Tibial nerve (tissue), 4 donors: Measurements from ENCODE around the gene MYO1H. TPM values are rescaled to one million over a fixed set of nuclear protein-coding genes. Genes with fewer than 3 reads are reported as not detected.
A peak's percentile ranks its signal among the peaks of the same experiment; 100 is the strongest.

Experiments used
- DNase-seq, 2 donors: peaks; one replicate each; pipeline ENCODE4 v3.0.0-alpha.2; 2019; ENCODE audit warnings: low spot score in 2 of 2
- H3K27ac ChIP-seq, 4 donors: fragments of 200-600 bp; sonication (generic) in 3 of 4; one replicate each; pipeline ENCODE4 v1.5.1; 2017 to 2019; ENCODE audit warnings: mild to moderate bottlenecking in 1 of 4
- H3K27me3 ChIP-seq, 2 donors: fragments of 200-600 bp; sonication (generic) in 1 of 2; one replicate each; pipeline versions ENCODE4 v1.5.1 to v1.6.0; 2017 to 2019
- H3K36me3 ChIP-seq, 3 donors: fragments of 200-600 bp; sonication (generic); one replicate each; pipeline ENCODE4 v1.5.1; 2018 to 2019
- H3K4me1 ChIP-seq, 4 donors: fragments of 200-600 bp; sonication (generic) in 3 of 4; one replicate each; pipeline ENCODE4 v1.5.1; 2017 to 2019
- H3K4me3 ChIP-seq, 4 donors: fragments of 200-600 bp; sonication (generic) in 3 of 4; one replicate each; pipeline ENCODE4 v1.5.1; 2017 to 2019; ENCODE audit warnings: mild to moderate bottlenecking in 1 of 4, moderate library complexity in 1 of 4
- H3K9me3 ChIP-seq, 4 donors: fragments of 200-600 bp; sonication (generic) in 3 of 4; one replicate each; pipeline ENCODE4 v1.5.1; 2017 to 2019
- EP300 ChIP-seq, 2 donors: sonication (generic); formaldehyde crosslinking; IDR thresholded peaks; one replicate each; pipeline ENCODE4 v1.6.1; 2017; ENCODE audit warnings: antibody characterized with exemption in 2 of 2, mild to moderate bottlenecking in 1 of 2
- POLR2A ChIP-seq, 2 donors: fragments of 450-650 bp; IDR thresholded peaks; one replicate each; pipeline ENCODE4 v1.6.1; 2017; ENCODE audit warnings: antibody characterized with exemption in 2 of 2, mild to moderate bottlenecking in 2 of 2, moderate library complexity in 2 of 2
- WGBS, 2 donors: methylation state at CpG; one replicate each; pipeline ENCODE4 v1.1.5; 2018; 5-methylcytosine and 5-hydroxymethylcytosine counted together
- total RNA-seq, 4 donors: library from RNA; depleted of rRNA; stranded (reverse); fragments of >200 nt; gene quantifications; one replicate each; pipeline ENCODE4 v1.1.0, GENCODE V29; 2016
- TF ChIP-seq, protein P1 (sequence below), 5 experiments: fragments of 200-600 bp in 3 of 5; fragments of 450-650 bp in 2 of 5; sonication (generic) in 3 of 5; IDR thresholded peaks; one replicate each; pipeline ENCODE4 v1.5.1; 2016 to 2019; ENCODE audit warnings: antibody characterized with exemption in 5 of 5, mild to moderate bottlenecking in 3 of 5, moderate library complexity in 2 of 5

MYO1H gene
- total RNA-seq, 4 donors from 2014 or later, result 0.20 TPM; not detected in 3

DNA sequence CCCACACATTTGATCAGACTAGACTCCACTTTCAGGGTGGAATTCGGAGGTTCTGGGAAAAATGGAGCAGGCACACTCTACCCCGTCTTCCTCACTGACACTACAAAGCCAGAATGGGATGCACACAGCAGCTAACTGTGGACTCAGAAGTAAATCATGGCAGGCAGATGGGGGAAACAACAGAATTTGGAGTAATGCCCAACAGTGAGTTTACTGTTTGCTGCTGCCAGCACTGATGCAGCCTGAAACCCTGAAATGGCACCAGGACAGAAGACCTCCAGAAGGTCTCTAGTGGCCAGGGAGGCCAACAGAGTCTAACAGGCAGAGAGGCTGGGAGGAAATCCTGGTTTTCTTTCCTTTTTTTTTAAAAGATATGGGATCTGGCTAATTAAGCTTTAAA is 104.8 kb downstream of the MYO1H start:
- H3K27ac ChIP-seq, result no peak overlapping the region
- H3K4me1 ChIP-seq, result peaks cover 0 to 5% (median under 1%) of the 10 kb centered on the region in 4 donors
- peaks cover 2 to 84% (median 23%) of the 10 kb centered on the region in 3 donors for H3K36me3 ChIP-seq
- H3K27me3 ChIP-seq, result no peaks in the 10 kb centered on the region
- no peak for TF ChIP-seq POLR2A (IDR thresholded peaks at IDR 0.05)
- no peaks in the 10 kb centered on the region for H3K9me3 ChIP-seq
- no peak overlapping the region for H3K4me3 ChIP-seq
- 90 to 97% methylated on average over 2 of the region's 2 CpGs for WGBS, 2 donors
- no peak for DNase-seq

DNA sequence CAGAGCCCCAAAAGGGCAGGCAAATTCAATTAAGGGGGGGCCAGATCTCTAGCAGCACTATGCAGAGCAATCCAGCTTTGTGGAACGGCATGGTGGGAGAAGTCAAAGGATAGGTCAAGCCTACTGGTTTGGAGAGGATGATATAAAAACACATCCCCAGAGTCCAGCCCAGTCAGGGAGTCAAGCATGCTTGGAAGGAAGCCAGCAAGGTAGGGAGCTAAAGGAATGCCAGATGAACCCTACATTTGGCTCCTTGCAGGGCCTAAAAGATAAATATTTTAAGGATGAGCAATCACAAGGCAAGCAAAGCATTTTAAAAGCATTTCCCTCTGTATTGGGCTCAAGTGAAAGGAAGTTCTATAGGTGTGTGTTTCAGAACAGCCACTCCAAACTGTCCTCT is 108.0 kb downstream of the MYO1H start:
- Histone ChIP-seq H3K36me3 (peaks cover 2 to 75% (median 23%) of the 10 kb centered on the region in 3 donors), H3K4me3 (no peak overlapping the region), H3K27me3 (no peaks in the 10 kb centered on the region), H3K27ac (no peak overlapping the region), H3K4me1 (peaks cover 0 to 37% (median 20%) of the 10 kb centered on the region in 4 donors), H3K9me3 (no peaks in the 10 kb centered on the region)
- TF ChIP-seq, protein P1, sequence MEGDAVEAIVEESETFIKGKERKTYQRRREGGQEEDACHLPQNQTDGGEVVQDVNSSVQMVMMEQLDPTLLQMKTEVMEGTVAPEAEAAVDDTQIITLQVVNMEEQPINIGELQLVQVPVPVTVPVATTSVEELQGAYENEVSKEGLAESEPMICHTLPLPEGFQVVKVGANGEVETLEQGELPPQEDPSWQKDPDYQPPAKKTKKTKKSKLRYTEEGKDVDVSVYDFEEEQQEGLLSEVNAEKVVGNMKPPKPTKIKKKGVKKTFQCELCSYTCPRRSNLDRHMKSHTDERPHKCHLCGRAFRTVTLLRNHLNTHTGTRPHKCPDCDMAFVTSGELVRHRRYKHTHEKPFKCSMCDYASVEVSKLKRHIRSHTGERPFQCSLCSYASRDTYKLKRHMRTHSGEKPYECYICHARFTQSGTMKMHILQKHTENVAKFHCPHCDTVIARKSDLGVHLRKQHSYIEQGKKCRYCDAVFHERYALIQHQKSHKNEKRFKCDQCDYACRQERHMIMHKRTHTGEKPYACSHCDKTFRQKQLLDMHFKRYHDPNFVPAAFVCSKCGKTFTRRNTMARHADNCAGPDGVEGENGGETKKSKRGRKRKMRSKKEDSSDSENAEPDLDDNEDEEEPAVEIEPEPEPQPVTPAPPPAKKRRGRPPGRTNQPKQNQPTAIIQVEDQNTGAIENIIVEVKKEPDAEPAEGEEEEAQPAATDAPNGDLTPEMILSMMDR (IDR thresholded peaks at IDR 0.05), result no peak
- TF ChIP-seq EP300 (IDR thresholded peaks at IDR 0.05), result no peak
- no peak for TF ChIP-seq POLR2A (IDR thresholded peaks at IDR 0.05)
- DNase-seq, result no peak
- WGBS, 2 donors, result 68 to 78% methylated on average over 1 of the region's 1 CpG

DNA sequence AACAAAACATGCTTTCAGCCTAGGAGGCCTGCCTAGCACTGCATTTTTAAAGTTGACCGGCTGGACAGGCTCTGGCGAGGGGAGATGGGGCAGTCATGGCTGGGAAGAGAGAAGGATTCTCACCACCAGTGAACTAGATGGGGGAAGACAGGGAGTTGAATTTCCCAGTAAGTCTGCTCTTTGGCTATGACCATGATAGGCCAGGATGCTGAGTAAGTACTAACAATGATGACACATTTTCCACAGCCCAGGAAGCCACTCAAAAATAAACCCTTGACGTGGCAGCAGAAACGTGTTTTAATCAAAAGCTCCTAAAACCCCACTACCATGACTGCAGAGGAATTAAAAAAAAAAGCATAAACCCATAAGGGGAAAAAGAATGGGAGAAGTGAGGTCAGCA is 110.4 kb downstream of the MYO1H start:
- peaks cover 2 to 51% (median 14%) of the 10 kb centered on the region in 3 donors for H3K36me3 ChIP-seq
- H3K27me3 ChIP-seq, result no peaks in the 10 kb centered on the region
- no peak overlapping the region for H3K4me3 ChIP-seq
- no peaks in the 10 kb centered on the region for H3K9me3 ChIP-seq
- no peak for DNase-seq
- 51 to 56% methylated on average over 4 of the region's 4 CpGs for WGBS, 2 donors
- peaks cover 0 to 56% (median 43%) of the 10 kb centered on the region in 4 donors for H3K4me1 ChIP-seq
- peak overlapping the region in 3 of 4 donors; percentile 57 to 96 (median 92) for H3K27ac ChIP-seq
- TF ChIP-seq EP300 (IDR thresholded peaks at IDR 0.05) (no peak), POLR2A (IDR thresholded peaks at IDR 0.05) (no peak)
- TF ChIP-seq, protein P1 (IDR thresholded peaks at IDR 0.05), result no peak

DNA sequence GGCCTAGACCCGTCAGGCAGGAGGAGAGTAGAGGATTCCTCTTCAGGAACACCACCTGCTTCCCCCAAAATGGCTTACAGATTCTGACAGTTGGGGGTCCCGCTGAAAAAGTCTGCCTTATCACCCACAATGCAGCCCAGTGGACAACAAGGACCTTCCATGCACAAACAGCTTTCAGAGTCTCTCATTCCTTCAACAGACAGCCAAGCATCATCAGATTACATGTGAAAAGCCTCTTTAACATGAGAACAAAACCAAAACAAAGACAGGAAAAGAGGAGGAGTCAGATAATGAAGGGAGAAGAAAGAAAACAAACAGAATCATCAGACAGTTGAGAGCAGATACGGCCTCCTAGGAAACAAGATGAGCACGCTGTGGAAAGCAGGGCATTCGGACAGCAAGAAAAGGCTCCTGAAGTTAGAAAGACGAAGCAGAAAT is 111.1 kb downstream of the MYO1H start:
- Histone ChIP-seq H3K4me1 (peaks cover 0 to 63% (median 50%) of the 10 kb centered on the region in 4 donors), H3K27me3 (no peaks in the 10 kb centered on the region), H3K36me3 (peaks cover 2 to 44% (median 14%) of the 10 kb centered on the region in 3 donors), H3K27ac (peak overlapping the region; percentile 39 to 96 (median 74)), H3K9me3 (no peaks in the 10 kb centered on the region), H3K4me3 (no peak overlapping the region)
- no peak for TF ChIP-seq EP300 (IDR thresholded peaks at IDR 0.05)
- TF ChIP-seq, protein P1 (IDR thresholded peaks at IDR 0.05), result no peak
- TF ChIP-seq POLR2A (IDR thresholded peaks at IDR 0.05), result no peak
- DNase-seq, result no peak
- WGBS, 2 donors, result 56 to 62% methylated on average over 6 of the region's 6 CpGs

DNA sequence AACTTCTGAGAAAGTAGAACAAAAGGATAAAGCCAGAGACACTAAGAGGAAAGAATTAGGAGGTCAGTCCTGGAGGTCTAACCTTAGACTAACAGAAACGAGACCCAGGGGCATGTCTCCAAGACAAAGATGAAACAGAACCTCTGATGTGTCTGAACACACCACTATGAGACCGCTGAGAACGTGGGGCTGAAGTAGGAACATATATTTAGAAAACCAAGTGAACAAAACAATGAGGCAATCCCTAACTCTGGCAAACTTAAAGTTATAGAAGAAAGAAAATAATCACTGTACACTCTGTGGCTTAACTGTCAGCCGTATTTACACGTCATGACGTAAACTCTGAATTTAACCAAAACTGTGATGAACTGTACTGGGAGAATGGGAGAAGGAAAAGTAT is 111.5 kb downstream of the MYO1H start:
- Histone ChIP-seq H3K9me3 (no peaks in the 10 kb centered on the region), H3K4me1 (peaks cover 0 to 68% (median 55%) of the 10 kb centered on the region in 4 donors), H3K36me3 (peaks cover 2 to 39% (median 14%) of the 10 kb centered on the region in 3 donors), H3K27me3 (no peaks in the 10 kb centered on the region), H3K27ac (peak overlapping the region; percentile 39 to 96 (median 88)), H3K4me3 (no peak overlapping the region)
- no peak for DNase-seq
- TF ChIP-seq, protein P1 (IDR thresholded peaks at IDR 0.05), result no peak
- TF ChIP-seq POLR2A (IDR thresholded peaks at IDR 0.05), result no peak
- no peak for TF ChIP-seq EP300 (IDR thresholded peaks at IDR 0.05)
- WGBS, 2 donors, result 46 to 50% methylated on average over 6 of the region's 6 CpGs
